H9 (cell line): Measurements from ENCODE around the gene OR1J4. TPM values are rescaled to one million over a fixed set of nuclear protein-coding genes. Genes with fewer than 3 reads are reported as not detected.

Experiments used
- DNase-seq: peaks from one replicate; pipeline ENCODE4 v3.0.0-alpha.2; 2017
- H2AFZ ChIP-seq: one replicate; pipeline ENCODE4 v1.6.1; 2013; ENCODE audit warnings: mild to moderate bottlenecking, low read length, control low read depth, moderate library complexity
- H2AK5ac ChIP-seq: 2 replicates; pipeline ENCODE4 v1.6.1; 2013; ENCODE audit warnings: low read length, control low read depth, mixed read lengths; ENCODE audit not compliant: insufficient read length
- H2BK120ac ChIP-seq: one replicate; pipeline ENCODE4 v1.6.1; 2013; ENCODE audit warnings: low read depth, mild to moderate bottlenecking, low read length, control low read depth, inconsistent platforms; ENCODE audit not compliant: poor library complexity, severe bottlenecking
- H2BK12ac ChIP-seq: 2 replicates; pipeline ENCODE4 v1.6.1; 2013; ENCODE audit warnings: low read length, control low read depth, mixed read lengths, low read depth; ENCODE audit not compliant: insufficient read length
- H2BK15ac ChIP-seq: 2 replicates; pipeline ENCODE4 v1.6.1; 2013; ENCODE audit warnings: low read depth, low read length, control low read depth
- H2BK20ac ChIP-seq: one replicate; pipeline ENCODE4 v1.6.1; 2013; ENCODE audit warnings: low read depth, mild to moderate bottlenecking, low read length, control low read depth, inconsistent platforms; ENCODE audit not compliant: poor library complexity, severe bottlenecking
- H2BK5ac ChIP-seq: 2 replicates; pipeline ENCODE4 v1.6.1; 2013; ENCODE audit warnings: low read length, control low read depth, mixed read lengths; ENCODE audit not compliant: insufficient read length
- H3K14ac ChIP-seq: 2 replicates; pipeline ENCODE4 v1.6.1; 2013; ENCODE audit warnings: low read length, control low read depth; ENCODE audit not compliant: insufficient read depth
- H3K18ac ChIP-seq: 2 replicates; pipeline ENCODE4 v1.6.1; 2013; ENCODE audit warnings: low read depth, mild to moderate bottlenecking, mixed read lengths, low read length, control low read depth; ENCODE audit not compliant: insufficient read length
- H3K23ac ChIP-seq: 2 replicates; pipeline ENCODE4 v1.6.1; 2013; ENCODE audit warnings: low read length, control low read depth, mixed read lengths, low read depth; ENCODE audit not compliant: insufficient read length
- H3K23me2 ChIP-seq: 2 replicates; pipeline ENCODE4 v1.6.1; 2013; ENCODE audit warnings: low read depth, mild to moderate bottlenecking, mixed read lengths, low read length, control low read depth; ENCODE audit not compliant: insufficient read length, poor library complexity, severe bottlenecking
- H3K27ac ChIP-seq: 2 replicates; pipeline ENCODE4 v1.5.1; 2013; ENCODE audit warnings: low read length, control low read depth, mixed read lengths, low read depth; ENCODE audit not compliant: insufficient read length
- H3K27me3 ChIP-seq: 2 replicates; pipeline ENCODE4 v1.6.1; 2013; ENCODE audit warnings: low read length, control low read depth, inconsistent platforms; ENCODE audit not compliant: insufficient read depth
- H3K4ac ChIP-seq: 2 replicates; pipeline ENCODE4 v1.6.1; 2013; ENCODE audit warnings: low read depth, mild to moderate bottlenecking, control low read depth, inconsistent platforms, low read length, moderate library complexity
- H3K4me1 ChIP-seq: 2 replicates; pipeline ENCODE4 v1.6.1; 2013; ENCODE audit warnings: low read length, control low read depth, inconsistent platforms; ENCODE audit not compliant: insufficient read depth
- H3K4me2 ChIP-seq: 2 replicates; pipeline ENCODE4 v1.6.1; 2013; ENCODE audit warnings: low read length, control low read depth, mixed read lengths; ENCODE audit not compliant: insufficient read length, insufficient read depth
- H3K56ac ChIP-seq: 2 replicates; pipeline ENCODE4 v1.6.1; 2013; ENCODE audit warnings: low read depth, mild to moderate bottlenecking, mixed read lengths, low read length, control low read depth; ENCODE audit not compliant: insufficient read length
- H3K79me1 ChIP-seq: 2 replicates; pipeline ENCODE4 v1.6.1; 2013; ENCODE audit warnings: low read depth, mild to moderate bottlenecking, moderate library complexity, low read length, control low read depth, inconsistent platforms; ENCODE audit not compliant: insufficient read depth, poor library complexity, severe bottlenecking
- H3K79me2 ChIP-seq: 2 replicates; pipeline ENCODE4 v1.6.1; 2013; ENCODE audit warnings: low read length, control low read depth, inconsistent platforms; ENCODE audit not compliant: insufficient read depth
- H3K9ac ChIP-seq: 2 replicates; pipeline ENCODE4 v1.6.1; 2013; ENCODE audit warnings: low read length, control low read depth, mixed read lengths; ENCODE audit not compliant: insufficient read length; ENCODE audit errors: extremely low read depth
- H3K9me3 ChIP-seq: one replicate; pipeline ENCODE4 v1.6.1; 2013; ENCODE audit warnings: low read depth, low read length, inconsistent platforms; ENCODE audit not compliant: control insufficient read depth
- H3T11ph ChIP-seq: one replicate; pipeline ENCODE4 v1.6.1; 2013; ENCODE audit warnings: mild to moderate bottlenecking, low read length, control low read depth, inconsistent platforms
- H4K20me1 ChIP-seq: one replicate; pipeline ENCODE4 v1.6.1; 2013; ENCODE audit not compliant: control insufficient read depth, insufficient read length, insufficient read depth
- H4K5ac ChIP-seq: 2 replicates; pipeline ENCODE4 v1.6.1; 2013; ENCODE audit warnings: low read depth, mild to moderate bottlenecking, mixed read lengths, low read length, control low read depth; ENCODE audit not compliant: insufficient read length
- H4K8ac ChIP-seq: replicated peaks from 2 replicates; pipeline ENCODE4 v1.6.1; 2013; ENCODE audit warnings: low read length, control low read depth, mixed read lengths, low read depth; ENCODE audit not compliant: insufficient read length
- H4K91ac ChIP-seq: 2 replicates; pipeline ENCODE4 v1.6.1; 2013; ENCODE audit warnings: low read depth, mild to moderate bottlenecking, moderate library complexity, mixed read lengths, low read length, control low read depth; ENCODE audit not compliant: insufficient read length
- H3K27ac Mint-ChIP-seq, 3 experiments: 2 replicates in 2 of 3; 3 replicates in 1 of 3; pipeline ENCODE4 v1.8.0; 2020 to 2021; ENCODE audit warnings: mixed read lengths in 3 of 3, mild to moderate bottlenecking in 1 of 3, moderate library complexity in 1 of 3
- H3K27me3 Mint-ChIP-seq: 2 replicates; pipeline ENCODE4 v1.8.0; 2021; ENCODE audit warnings: low read depth, mild to moderate bottlenecking, moderate library complexity, mixed read lengths
- H3K36me3 Mint-ChIP-seq, 3 experiments: 2 replicates in 2 of 3; 3 replicates in 1 of 3; pipeline ENCODE4 v1.8.0; 2020 to 2021; ENCODE audit warnings: low read depth in 3 of 3, mixed read lengths in 3 of 3; ENCODE audit not compliant: insufficient read depth in 1 of 3
- H3K4me1 Mint-ChIP-seq, 2 experiments: 2 replicates each; pipeline ENCODE4 v1.8.0; 2020; ENCODE audit warnings: mixed read lengths in 2 of 2
- H3K4me3 Mint-ChIP-seq, 2 experiments: 2 replicates in 1 of 2; 3 replicates in 1 of 2; pipeline ENCODE4 v1.8.0; 2020 to 2021; ENCODE audit warnings: mild to moderate bottlenecking in 2 of 2, mixed read lengths in 2 of 2, moderate library complexity in 1 of 2
- H3K9me3 Mint-ChIP-seq, 2 experiments: 2 replicates in 1 of 2; 3 replicates in 1 of 2; pipeline ENCODE4 v1.8.0; 2020; ENCODE audit warnings: mild to moderate bottlenecking in 2 of 2, mixed read lengths in 2 of 2, moderate library complexity in 1 of 2
- WGBS: extraction: QIAGEN DNeasy Blood & Tissue Kit; methylation state at CpG from one replicate; pipeline ENCODE4 v1.1.7; 2013; ENCODE audit warnings: missing lambda C conversion rate, low lambda C conversion rate, mixed read lengths; ENCODE audit not compliant: insufficient read length; ENCODE audit errors: extremely low coverage; 5-methylcytosine and 5-hydroxymethylcytosine counted together
- total RNA-seq: library from RNA; stranded (reverse); gene quantifications from 2 replicates; pipeline ENCODE4 v1.2.1, GENCODE V29; 2021
- TF ChIP-seq, protein P1 (sequence below): fragments of 200-600 bp; sonication (generic); conservative IDR thresholded peaks from 3 replicates; pipeline ENCODE4 v1.8.0; 2021; ENCODE audit warnings: antibody characterized with exemption, mild to moderate bottlenecking

The OR1J4 gene
- total RNA-seq, 1 experiment from 2014 or later, result not detected

GRCh38 chr9:122562134-122562760 is 43.3 kb downstream of the OR1J4 start:
- Mint-ChIP-seq H3K4me3 (no peak overlapping the region), H3K27me3 (no peaks in the 10 kb centered on the region; the same call in 1 of the 2 replicates), H3K27ac (no peak overlapping the region), H3K4me1 (no peaks in the 10 kb centered on the region), H3K9me3 (peaks cover 71 to 82% of the 10 kb centered on the region in 2 experiments), H3K36me3 (peaks cover 5 to 27% (median 6%) of the 10 kb centered on the region in 3 experiments; a peak in 5 of 7 replicates)
- no peaks in the 10 kb centered on the region for H3K27me3 ChIP-seq
- no peak overlapping the region for H2BK15ac ChIP-seq
- peak; percentile 75 for DNase-seq
- WGBS, result no CpG with 5 or more reads among the region's 9 CpGs
- no peak overlapping the region for H4K5ac ChIP-seq
- H3K27ac ChIP-seq, result no peak overlapping the region
- no peak overlapping the region for H3K23ac ChIP-seq
- H3K9me3 ChIP-seq, result peaks cover 48% of the 10 kb centered on the region
- no peaks in the 10 kb centered on the region for H3K23me2 ChIP-seq
- no peak overlapping the region for H3K18ac ChIP-seq
- H4K20me1 ChIP-seq, result no peaks in the 10 kb centered on the region
- no peak overlapping the region for H2BK5ac ChIP-seq
- no peak overlapping the region for H4K8ac ChIP-seq
- no peak overlapping the region for H2BK12ac ChIP-seq
- H2AFZ ChIP-seq, result no peak overlapping the region
- H3K79me2 ChIP-seq, result no peaks in the 10 kb centered on the region
- H3K4me1 ChIP-seq, result no peaks in the 10 kb centered on the region
- no peak overlapping the region for H4K91ac ChIP-seq
- no peak overlapping the region for H3K56ac ChIP-seq
- TF ChIP-seq, protein P1, sequence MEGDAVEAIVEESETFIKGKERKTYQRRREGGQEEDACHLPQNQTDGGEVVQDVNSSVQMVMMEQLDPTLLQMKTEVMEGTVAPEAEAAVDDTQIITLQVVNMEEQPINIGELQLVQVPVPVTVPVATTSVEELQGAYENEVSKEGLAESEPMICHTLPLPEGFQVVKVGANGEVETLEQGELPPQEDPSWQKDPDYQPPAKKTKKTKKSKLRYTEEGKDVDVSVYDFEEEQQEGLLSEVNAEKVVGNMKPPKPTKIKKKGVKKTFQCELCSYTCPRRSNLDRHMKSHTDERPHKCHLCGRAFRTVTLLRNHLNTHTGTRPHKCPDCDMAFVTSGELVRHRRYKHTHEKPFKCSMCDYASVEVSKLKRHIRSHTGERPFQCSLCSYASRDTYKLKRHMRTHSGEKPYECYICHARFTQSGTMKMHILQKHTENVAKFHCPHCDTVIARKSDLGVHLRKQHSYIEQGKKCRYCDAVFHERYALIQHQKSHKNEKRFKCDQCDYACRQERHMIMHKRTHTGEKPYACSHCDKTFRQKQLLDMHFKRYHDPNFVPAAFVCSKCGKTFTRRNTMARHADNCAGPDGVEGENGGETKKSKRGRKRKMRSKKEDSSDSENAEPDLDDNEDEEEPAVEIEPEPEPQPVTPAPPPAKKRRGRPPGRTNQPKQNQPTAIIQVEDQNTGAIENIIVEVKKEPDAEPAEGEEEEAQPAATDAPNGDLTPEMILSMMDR, result no peak
- H3T11ph ChIP-seq, result no peak overlapping the region
- no peak overlapping the region for H3K14ac ChIP-seq
- H3K79me1 ChIP-seq, result no peaks in the 10 kb centered on the region
- no peak overlapping the region for H3K4me2 ChIP-seq
- H3K4ac ChIP-seq, result no peak overlapping the region
- H2BK120ac ChIP-seq, result no peak overlapping the region
- no peak overlapping the region for H2AK5ac ChIP-seq
- no peak overlapping the region for H3K9ac ChIP-seq
- no peak overlapping the region for H2BK20ac ChIP-seq
